C4-2B (cell line): ENCODE data around the gene GRK5.

Experiments
- ZFX ChIP-seq: fragments of 450-650 bp; IDR thresholded peaks from 2 replicates; pipeline ENCODE4 v1.6.1; 2017
- TF ChIP-seq, protein P1 (sequence below): fragments of 450-650 bp; conservative IDR thresholded peaks from 2 replicates; pipeline ENCODE4 v1.5.1; 2017; ENCODE audit warnings: mild to moderate bottlenecking

DNA sequence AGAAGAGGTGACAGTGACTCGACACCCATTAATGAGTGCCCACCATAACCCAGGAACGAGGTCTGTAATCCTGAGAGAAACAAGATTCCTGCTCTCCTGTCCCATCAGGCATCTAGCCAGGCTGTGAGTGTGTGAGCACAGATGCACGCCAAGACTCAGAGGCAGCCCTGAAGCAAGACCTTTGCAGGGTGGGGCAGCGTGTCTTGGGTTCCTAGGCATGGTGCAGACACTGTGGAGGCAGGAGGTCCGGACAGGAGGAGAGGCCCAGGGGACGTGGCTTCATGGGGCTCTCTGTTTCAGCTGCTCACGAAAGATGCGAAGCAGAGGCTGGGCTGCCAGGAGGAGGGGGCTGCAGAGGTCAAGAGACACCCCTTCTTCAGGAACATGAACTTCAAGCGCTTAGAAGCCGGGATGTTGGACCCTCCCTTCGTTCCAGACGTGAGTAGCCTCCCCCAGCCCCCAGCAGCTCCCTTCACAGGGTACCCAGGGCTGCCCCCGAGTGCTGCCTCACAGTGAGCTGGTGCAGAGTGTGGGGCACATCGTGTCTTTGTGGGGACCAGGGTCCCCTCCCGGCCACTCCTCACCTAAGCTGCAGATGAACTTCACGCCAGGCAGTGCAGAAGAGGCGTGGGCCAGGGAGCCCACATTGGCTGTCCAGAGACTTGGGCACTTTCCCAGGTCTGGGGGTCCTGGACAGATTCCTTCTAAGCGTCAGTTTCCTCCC lies 240.6 kb downstream of the GRK5 start:
- TF ChIP-seq, protein P1, sequence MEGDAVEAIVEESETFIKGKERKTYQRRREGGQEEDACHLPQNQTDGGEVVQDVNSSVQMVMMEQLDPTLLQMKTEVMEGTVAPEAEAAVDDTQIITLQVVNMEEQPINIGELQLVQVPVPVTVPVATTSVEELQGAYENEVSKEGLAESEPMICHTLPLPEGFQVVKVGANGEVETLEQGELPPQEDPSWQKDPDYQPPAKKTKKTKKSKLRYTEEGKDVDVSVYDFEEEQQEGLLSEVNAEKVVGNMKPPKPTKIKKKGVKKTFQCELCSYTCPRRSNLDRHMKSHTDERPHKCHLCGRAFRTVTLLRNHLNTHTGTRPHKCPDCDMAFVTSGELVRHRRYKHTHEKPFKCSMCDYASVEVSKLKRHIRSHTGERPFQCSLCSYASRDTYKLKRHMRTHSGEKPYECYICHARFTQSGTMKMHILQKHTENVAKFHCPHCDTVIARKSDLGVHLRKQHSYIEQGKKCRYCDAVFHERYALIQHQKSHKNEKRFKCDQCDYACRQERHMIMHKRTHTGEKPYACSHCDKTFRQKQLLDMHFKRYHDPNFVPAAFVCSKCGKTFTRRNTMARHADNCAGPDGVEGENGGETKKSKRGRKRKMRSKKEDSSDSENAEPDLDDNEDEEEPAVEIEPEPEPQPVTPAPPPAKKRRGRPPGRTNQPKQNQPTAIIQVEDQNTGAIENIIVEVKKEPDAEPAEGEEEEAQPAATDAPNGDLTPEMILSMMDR, result no peak
- no peak for TF ChIP-seq ZFX
